SHP77 treated with DMSO at 0.1 percent for 48 hours (cell line): ENCODE data around the gene TMEM184A.

Experiments used
- DNase-seq: peaks from one replicate; lab custom pipeline; 2025; lab: John Stamatoyannopoulos, UW

Gene TMEM184A

DNA sequence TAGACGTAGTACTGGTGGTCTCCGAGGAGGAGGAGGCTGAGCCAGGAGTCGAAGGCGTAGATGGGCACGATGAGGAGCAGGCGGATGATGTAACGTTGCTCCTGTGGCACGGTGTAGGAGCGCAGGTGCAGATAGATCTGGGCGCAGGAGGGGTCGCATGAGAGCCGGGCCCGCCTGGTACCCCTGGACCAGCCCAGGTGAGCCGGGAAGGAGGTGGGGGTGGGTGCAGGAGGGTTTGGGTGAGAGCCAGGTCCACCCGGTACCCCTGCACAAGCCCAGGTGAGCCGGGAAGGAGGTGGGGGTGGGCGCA lies 5.2 kb downstream of the TMEM184A start:
- no peak for DNase-seq

DNA sequence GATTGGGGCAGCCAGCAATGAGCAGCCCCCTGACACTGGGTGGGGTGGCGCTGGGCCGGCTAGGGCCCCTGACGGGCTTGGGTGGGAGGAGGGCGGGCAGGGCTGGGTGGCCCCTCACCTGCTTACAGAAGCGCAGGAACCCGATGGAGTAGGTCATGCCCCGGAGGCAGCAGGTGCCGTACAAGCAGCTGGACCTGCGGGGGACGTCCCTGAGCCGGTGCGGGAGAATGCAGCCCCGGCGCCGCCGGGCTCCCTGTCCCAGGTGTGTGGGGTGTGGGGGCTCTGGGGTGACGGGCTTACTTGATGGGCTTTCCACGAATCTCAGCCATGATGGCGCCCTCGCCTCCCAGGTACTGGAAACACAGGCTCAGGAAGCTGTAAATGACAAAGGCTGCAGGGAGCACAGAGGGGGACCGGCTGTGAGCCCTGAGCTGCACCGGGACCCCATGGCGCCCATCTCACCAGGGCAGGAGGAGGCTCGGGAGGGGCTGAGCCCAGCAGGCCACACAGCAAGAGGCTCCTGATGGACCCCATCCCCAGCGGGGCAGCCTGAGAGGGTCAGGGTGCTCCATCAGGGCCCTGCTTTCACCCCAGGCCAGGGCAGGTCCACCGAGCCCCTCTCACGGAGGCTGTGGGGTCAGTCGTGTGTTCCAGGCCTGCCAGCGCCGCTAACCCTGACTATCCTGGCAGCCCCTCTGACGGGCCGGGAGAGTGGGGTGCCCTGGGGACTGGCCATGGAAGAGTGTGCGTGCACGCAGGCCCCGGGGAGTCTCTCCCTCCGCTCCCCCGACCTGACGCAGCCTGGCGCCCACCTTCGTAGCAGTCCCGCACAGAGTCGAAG lies 5.8 kb downstream of the TMEM184A start:
- no peak for DNase-seq

DNA sequence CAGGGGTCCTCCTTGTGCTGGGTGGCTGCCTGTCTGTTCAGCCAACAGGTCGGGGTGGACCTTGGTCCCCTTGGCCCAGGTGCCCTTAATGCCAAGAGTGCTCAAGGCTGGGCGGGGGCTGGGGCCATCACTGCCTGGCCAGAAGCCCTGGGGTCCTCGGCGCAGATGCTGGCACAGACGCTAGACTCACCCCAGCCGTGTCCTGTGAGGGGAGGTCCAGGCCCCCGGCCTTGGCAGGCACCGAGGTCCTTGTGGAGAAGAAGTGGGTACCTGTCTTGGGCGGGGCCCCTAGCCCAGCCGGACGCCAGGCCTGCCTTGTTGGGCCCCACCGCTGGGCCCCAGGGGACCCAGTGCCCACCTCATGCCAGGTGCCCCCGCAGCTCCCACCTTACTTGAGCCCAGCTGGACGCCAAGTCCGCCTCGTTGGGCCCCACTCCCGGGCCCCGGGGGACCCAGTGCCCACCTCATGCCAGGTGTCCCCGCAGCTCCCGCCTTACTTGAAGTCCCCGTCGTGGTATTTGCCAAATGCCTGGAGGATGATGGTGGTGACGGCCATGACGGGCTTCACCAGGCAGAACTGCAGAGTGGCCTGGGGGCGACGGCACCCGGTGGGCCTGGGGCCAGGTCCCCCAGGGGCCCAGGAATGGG lies 6.5 kb downstream of the TMEM184A start:
- no peak for DNase-seq

DNA sequence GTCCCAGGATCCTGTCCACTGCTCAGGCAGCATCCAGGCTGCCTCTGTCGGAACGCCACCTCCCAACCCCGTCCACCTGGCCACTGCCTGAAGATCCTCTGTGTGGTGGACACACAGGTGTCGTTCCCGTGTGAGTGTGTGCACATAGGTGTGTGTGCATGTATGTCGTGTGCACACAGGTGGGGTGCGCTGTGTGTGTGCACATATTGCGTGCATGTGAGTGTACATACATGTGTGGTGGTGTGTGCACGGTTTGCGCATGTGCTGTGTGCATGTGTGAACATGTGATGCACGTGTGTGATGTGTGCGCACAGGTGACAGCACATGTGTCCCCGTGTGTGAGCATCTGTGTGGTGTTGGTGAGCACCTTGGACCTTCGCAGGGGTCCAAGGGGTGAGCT lies 7.1 kb downstream of the TMEM184A start:
- DNase-seq, result no peak

DNA sequence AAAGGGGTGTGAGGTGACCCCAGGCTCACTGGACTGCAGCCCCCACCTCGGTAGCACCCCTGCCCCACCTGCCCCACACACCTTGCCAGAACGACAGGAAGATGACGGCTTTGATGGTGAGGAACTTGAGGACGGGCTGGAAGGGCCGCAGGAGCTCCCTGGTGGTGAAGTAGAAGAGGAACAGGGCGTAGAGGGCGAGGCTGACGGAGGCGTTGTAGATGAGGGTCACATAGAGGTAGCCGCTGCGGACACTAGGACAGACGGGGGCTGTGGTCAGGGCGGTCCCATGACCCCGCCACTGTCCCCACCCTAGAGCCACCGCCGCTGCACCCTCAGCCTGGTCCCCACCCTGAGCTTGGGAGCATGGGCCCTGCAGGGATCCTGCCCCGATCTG lies 7.6 kb downstream of the TMEM184A start:
- no peak for DNase-seq

DNA sequence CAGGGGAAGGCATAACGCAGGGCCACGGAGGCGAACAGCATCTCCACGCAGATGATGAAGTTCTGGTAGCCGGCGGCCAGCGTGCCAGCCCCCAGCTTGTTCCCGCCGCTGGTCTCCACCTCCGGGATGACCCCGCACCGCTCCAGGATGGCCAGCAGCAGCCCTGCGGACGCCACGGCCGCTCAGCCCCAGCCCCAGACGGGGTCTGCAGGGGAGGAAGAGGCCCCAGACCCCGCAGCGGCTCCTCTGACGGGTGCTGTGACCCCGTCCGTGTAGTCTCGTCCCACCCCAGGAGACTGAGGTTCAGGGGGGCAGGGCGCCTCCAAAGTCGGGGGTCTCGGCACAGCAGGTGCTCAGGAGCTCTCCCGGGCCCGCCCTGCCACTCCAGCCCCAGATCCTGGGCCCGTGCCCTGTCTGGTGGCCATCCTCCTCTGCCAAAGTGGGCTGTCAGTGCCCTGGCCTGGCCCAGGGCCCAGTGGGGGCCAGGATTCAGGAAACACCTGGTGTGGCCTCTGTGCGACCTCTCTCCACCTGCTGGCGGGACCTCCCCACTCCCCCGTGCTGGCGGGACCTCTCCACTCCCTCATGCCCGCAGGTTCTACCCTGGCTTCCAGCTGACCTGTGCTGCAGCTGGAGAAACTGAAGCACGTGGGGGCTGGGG lies 8.1 kb downstream of the TMEM184A start:
- no peak for DNase-seq

DNA sequence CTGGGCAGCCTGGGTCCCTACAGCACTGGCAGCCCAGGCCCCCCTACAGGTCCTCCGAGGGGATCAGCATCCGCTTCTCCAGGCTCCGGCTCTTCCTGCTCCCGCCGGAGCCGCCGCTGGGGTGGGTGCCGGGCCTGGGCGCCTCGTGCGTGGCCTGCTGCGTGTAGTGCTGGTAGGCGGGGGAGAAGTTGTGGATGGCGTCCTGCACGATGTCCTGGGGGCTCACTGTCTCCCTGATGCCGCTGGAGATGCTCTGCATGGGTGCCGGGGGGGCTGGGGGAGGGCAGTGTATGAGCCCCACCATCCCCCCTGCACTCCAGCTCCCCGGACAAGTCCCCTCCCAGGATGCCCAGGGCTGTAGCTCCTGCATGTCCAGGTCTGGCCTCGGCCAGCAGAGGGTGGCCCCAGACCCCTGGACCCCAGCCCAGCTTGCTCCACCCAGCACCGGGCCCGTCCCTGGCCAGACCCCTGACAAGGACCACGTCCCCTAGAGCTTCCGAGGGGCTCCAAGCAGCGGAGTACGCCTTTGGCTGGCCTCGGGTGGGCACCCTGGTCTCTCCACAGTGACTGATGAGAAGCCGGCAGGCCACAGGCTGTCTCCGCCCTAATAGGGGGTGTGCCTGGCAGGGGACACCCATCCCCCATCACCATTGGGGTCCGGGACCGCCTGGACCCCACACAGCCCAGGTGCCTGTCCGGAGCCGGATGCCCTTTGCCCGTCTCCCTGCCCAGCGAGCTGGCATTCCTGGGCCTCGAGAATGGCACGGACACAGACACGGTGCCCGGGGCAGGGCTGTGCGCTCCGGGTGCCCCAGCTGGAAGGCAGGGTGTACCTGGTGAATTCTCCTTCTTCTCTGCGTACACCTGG lies 8.9 kb downstream of the TMEM184A start:
- DNase-seq, result no peak

DNA sequence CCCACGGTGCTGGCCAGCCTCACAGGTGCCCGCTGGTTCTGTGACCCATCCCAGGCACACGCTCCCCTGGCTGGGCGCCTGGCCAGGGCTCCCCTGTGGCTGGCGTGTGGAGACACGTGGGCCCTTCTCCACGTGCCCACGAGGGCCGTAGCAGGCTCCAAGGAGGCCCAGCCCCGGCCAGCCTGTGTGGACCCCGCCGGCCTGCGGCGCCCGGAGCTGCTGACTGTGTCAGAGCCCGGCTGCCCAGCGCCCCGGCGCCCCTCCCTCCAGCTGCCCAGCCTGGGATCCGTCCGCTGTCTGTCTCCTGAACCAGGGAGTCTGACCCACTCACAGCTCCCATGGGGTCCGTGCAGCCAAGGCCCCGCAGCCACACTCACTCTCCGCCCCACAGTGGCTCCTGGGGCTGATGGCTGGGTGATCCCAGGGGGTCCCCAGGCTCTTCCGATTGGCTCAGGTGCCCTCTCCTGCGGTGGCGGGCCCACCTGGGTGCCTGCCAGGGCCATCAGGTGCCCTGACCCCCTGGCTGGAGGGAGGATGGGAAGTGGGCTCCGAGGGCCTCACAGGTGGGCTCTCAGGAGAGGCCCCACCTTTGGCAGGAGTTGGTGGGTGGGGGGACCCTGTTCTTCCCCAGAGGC lies 9.6 kb downstream of the TMEM184A start:
- DNase-seq, result no peak

DNA sequence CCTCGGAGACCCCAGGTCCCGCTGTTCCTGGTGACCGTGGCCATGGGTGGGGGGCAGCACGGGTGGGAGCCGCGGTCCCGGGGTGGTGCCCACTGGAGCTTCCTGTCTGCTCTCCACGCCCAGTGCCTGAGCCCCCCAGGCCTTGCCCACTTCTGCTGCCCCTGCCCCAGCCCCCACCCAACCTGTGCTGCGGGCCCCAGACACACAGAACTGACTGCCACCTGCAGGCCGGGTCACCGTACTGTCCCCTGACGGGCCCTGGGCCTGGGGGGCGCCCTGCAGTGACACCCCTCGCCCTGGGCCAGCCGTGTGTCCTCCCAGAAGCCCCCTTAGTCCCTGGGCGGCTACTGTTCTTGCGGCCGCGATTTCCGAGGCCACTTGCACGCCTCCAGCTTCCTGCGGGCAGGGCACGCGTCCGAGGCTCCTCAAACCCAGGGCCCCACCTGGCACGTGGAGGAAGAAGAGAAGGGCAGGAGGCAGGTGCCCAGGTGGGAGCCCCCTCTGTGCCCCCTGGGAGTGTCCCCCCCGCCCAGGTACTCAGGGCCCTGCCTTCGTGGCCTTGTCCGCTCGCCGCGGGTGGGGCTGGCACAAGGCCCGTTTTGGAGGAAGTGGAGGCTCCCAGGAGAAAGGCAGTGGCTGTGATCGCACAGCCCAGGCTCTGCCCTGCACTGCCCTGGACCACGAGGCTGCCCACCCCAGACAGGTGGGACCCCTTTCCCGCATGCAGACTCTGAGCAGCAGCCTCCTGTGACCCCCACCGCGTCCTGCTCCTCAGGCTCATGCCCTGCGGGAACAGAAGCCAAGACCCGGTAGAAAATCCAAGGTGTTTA lies 10.4 kb downstream of the TMEM184A start:
- no peak for DNase-seq

GRCh38 chr7:1544896-1545416 lies 11.0 kb downstream of the TMEM184A start:
- DNase-seq, result no peak

DNA sequence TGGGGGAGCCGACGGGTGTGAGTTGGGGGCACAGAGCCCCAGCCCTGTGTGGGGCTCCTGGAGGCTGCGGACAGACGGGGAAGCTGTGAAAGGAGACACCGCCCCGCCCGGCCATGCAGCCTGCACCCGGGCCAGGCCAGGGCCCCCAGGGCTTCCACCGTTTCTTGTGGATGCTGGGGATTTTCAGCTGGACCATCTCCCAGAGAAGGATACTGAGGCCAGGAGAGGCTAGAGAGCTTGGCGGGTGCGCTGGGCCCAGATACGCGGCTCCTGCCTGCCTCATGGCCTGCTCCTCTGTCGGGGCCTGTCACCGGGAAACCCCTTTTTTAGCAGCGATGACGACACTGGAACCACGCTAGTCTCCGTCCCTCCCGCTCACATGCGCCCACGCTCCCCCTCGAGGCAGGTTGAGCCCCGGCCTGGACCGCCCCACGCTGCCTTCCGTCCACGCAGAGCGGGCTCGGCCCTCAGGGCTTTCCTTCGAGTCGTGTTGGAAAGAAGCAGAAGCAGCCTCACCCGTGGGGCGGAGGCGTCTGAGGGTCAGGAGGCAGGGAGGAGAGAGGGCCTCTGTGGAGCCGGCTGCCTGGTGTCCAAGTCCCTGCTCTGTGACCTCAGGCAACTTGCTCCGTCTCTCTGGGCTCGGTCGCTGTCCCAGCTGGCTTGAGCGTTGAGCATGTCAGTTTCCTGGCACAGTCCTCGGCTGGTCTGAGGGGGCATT lies 11.7 kb downstream of the TMEM184A start:
- DNase-seq, result no peak

GRCh38 chr7:1543826-1544177 lies 12.2 kb downstream of the TMEM184A start:
- DNase-seq, result no peak

- no peak for DNase-seq
Measured at GRCh38 chr7:1542841-1543747, 12.9 kb downstream of the TMEM184A start.

DNA sequence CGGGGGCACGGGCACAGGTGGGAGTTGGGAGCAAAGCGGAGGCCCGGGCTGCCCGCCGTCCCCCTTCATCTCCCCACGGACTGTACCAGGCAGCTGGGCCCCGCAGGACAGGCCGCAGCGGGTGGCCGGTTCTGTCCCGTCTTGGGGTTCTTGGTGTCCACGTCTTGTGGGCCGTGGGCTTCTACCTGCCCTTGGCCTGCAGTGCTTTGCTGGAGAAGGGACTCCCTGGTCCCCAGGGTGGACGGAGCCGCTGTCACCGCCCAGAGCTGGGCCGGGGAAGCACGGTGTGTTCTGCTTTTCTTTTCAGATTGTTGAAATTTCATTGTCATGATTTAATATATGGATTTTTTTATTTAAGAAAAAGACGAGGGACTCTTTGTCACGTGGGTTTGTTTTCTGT lies 13.7 kb downstream of the TMEM184A start:
- no peak for DNase-seq

- DNase-seq, result no peak
Measured at GRCh38 chr7:1541431-1542162, 14.4 kb downstream of the TMEM184A start.

DNA sequence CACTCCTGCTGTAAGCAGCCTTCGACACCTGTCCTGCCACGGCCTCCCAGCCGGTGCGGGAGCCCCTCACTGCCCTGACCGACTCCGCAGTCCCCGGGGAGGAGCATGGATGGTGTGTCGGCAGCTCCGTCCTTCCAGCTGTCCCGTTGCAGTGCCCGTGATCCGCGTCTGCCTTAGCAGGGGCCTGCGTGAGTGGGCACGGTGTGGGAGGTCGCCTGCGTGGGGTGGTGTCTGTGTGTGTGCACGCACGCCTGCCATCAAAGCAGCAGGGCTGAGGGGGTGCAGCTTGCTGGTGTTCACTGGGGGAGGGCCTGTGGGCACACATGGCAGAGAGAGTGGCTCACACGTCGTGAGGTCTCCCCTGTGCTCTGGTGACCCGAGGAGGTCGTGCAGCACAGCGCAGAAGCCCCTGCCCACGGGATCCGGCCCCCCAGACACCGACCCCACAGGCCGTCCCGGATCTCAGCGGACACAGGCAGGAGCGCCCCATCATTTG lies 15.2 kb downstream of the TMEM184A start:
- DNase-seq, result no peak

DNA sequence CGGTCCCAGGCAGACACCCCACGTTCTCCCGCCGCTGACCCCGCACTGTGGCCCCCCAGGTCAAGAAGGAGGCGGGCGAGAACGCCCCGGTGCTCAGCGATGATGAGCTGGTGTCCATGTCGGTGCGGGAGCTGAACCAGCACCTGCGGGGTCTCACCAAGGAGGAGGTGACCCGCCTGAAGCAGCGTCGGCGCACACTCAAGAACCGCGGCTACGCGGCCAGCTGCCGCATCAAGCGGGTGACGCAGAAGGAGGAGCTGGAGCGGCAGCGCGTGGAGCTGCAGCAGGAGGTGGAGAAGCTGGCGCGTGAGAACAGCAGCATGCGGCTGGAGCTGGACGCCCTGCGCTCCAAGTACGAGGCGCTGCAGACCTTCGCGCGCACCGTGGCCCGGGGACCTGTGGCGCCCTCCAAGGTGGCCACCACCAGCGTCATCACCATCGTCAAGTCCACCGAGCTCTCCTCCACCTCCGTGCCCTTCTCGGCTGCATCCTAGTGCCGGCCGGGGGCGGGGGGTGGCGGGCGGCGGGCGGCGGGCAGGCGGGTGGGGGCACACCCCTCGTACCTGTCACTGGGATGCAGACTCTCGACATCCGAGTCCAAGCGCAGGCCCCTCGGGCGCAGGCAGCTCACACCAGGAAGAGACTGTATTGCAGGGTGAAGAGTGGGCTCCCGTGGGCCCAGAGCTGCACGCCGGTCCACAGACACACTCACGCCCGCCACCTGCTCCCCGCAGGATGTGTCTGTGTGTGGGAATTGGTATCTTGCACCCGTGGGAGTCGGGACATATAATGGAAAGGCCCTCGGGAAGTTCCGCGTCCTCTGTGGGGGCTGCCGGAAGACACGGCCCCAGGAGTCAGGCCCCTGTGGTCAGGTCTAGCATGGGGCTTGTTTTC lies 15.9 kb downstream of the TMEM184A start:
- no peak for DNase-seq
